Stimulated activated CD4-positive, alpha-beta T cell treated with anti-CD3 and anti-CD28 coated beads, Interleukin-2, amount 100 ng/mL, for 48 hours (primary cell): Measurements from ENCODE around the gene LY6G6C.

Source experiments
- DNase-seq, 2 donors: peaks; one replicate each; pipeline ENCODE4 v3.0.0-alpha.2; 2020

Gene LY6G6C

DNA sequence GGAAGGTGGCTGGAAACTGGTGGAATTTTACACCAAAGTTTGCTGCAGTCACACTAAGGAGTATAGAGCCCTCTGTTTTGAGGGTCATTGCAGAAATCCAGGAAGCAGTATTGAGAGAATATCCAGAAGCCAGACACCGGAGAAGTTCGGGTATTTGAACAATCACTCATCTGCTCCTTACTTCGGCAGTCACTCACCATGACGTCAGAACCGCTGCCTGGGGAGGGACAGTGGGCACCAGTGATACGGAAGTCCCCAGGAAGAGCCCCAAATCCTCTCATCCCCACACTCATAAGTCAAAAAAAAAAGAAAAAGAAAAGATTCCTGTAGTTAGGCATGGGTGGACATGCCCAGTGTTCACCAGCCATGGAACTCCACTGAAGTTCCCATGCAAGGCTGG lies 44.6 kb downstream of the LY6G6C start:
- DNase-seq = no peak

DNA sequence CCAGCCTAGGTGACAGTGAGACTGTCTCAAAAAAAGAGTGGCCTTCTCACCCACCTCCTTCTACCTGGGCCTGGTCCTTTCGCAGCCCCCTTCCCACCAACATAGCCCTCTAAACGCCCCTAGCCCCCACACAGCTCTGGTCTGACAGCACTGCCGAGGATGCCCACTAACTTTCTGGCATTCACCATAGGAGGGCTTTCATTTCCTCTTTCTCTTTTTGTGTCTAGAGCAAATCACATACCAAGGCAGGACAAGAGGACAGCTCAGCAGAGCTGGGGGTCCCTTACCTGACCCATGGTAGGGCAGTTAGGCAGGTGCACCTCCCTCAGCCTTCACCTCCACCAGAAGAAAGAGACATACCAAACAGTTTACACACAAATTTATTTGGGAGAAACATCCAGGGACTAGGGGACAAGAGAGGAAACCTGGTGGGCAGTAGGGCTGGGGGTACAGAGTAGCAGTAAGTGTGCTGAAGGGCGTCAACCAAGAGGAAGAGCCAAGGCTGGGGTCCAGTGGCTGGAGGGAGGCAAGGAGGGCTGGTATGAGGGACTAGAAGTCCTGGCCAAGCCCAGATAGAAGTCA lies 45.1 kb downstream of the LY6G6C start:
- no peak for DNase-seq

DNA sequence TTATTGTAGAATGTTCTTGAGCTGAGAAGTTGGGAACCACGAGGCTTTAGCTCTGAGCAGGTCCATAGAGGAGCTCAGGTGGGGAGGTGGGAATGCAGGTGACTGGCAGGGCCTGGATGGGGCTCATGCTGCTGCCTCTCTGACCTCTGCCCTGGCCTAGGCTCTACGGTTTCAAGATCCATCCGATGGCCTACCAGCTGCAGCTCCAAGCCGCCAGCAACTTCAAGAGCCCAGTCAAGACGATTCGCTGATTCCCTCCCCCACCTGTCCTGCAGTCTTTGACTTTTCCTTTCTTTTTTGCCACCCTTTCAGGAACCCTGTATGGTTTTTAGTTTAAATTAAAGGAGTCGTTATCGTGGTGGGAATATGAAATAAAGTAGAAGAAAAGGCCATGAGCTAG lies 51.9 kb downstream of the LY6G6C start, which contains the start of gene LY6G5B:
LY6G5B (plus strand) TSS at position 301 of the 400 bp plus-strand sequence. CDS start 975 bp downstream, outside the sequence.
- no peak for DNase-seq
